Brain microvascular endothelial cell (primary cell): ENCODE results near the gene FLT1.

Source experiments
- DNase-seq: peaks from one replicate; pipeline ENCODE4 v3.0.0-alpha.2; 2020
- H3K27ac ChIP-seq: fragments of 250-450 bp; sonication (Bioruptor Pico); 2 replicates; pipeline ENCODE4 v1.5.1; 2020; ENCODE audit warnings: mild to moderate bottlenecking, moderate library complexity
- H3K27me3 ChIP-seq: fragments of 250-450 bp; sonication (Bioruptor Pico); replicated peaks from 2 replicates; pipeline ENCODE4 v1.5.1; 2020; ENCODE audit warnings: mild to moderate bottlenecking
- H3K36me3 ChIP-seq: fragments of 250-450 bp; sonication (Bioruptor Pico); replicated peaks from 2 replicates; pipeline ENCODE4 v1.5.1; 2020; ENCODE audit warnings: mild to moderate bottlenecking
- H3K4me3 ChIP-seq: 2 replicates; pipeline ENCODE4 v1.5.1; 2011; ENCODE audit warnings: low read depth, mild to moderate bottlenecking, control low read depth, low read length, moderate library complexity
- CTCF ChIP-seq: IDR thresholded peaks from 2 replicates; pipeline ENCODE4 v1.5.1; 2011; ENCODE audit warnings: low read depth, mild to moderate bottlenecking, moderate library complexity, low read length, control low read depth, inconsistent platforms; ENCODE audit errors: missing control alignments
- in situ Hi-C: cut with HindIII; loops from 2 replicates; pipeline ENCODE4 v1.10.0; 2017; ENCODE audit warnings: low sequenced_read_pairs, low pct_ligation_motif_present

FLT1 gene

GRCh38 chr13:28426381-28426780, 68.5 kb downstream of the FLT1 start:
- Histone ChIP-seq H3K4me3 (no peak overlapping the region), H3K27me3 (no peaks in the 10 kb centered on the region), H3K27ac (no peak overlapping the region), H3K36me3 (peaks cover 7% of the 10 kb centered on the region)
- no peak for TF ChIP-seq CTCF
- no peak for DNase-seq
- in situ Hi-C loops = no loop called here

DNA sequence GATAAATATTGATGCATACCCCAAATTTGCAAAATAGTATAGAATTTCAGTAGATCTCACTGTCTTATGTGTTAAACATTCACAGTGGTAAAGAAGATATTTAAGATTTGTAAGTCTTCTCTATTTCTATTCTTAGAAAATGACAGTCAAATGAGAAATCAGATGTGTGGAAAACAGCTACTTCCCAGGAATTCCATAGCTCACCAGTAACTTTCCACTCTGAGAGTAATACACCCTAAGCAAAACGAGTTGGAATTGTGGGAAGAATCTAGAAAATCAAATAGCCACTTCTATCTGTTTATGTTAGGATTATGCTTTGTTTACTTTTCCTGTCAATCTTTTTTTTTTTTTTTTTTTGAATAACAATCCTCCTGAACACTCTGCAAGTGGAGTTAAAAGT, 69.1 kb downstream of the FLT1 start:
- H3K27ac ChIP-seq = no peak overlapping the region
- H3K4me3 ChIP-seq = no peak overlapping the region
- H3K27me3 ChIP-seq = no peaks in the 10 kb centered on the region
- in situ Hi-C loops = no loop called here
- H3K36me3 ChIP-seq = peaks cover 7% of the 10 kb centered on the region
- TF ChIP-seq CTCF = no peak
- DNase-seq = no peak

DNA sequence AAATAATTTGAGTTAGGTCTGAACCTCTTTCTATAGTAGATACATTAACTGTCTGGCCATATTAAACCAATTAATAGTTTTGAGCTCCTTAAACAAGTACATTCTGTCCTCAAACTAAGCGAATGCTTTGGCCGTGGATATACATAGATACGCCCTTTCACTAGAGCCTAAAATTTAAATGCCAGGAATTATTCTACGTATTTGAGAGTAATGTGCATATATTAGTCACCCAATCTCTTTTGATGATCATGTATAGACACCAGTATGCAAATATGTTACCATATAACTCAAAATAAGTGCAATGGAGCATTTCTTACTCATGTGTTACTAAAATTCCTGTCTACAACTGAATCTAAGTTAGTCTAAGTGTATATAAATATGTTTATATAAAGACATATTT, 70.4 kb downstream of the FLT1 start:
- TF ChIP-seq CTCF = no peak
- no peaks in the 10 kb centered on the region for H3K27me3 ChIP-seq
- H3K4me3 ChIP-seq = no peak overlapping the region
- H3K36me3 ChIP-seq = peaks cover 7% of the 10 kb centered on the region
- no peak overlapping the region for H3K27ac ChIP-seq
- in situ Hi-C loops = no loop called here
- DNase-seq = no peak

- TF ChIP-seq CTCF = no peak
- peaks cover 7% of the 10 kb centered on the region for H3K36me3 ChIP-seq
- in situ Hi-C loops = no loop called here
- no peak overlapping the region for H3K27ac ChIP-seq
- no peak for DNase-seq
- H3K27me3 ChIP-seq = no peaks in the 10 kb centered on the region
- no peak overlapping the region for H3K4me3 ChIP-seq
Measured at GRCh38 chr13:28423010-28423409, 71.9 kb downstream of the FLT1 start.

GRCh38 chr13:28421676-28422410, 73.1 kb downstream of the FLT1 start:
- Histone ChIP-seq H3K4me3 (no peak overlapping the region), H3K36me3 (peaks cover 4% of the 10 kb centered on the region), H3K27me3 (no peaks in the 10 kb centered on the region), H3K27ac (no peak overlapping the region)
- no peak for TF ChIP-seq CTCF
- in situ Hi-C loops = no loop called here
- no peak for DNase-seq

DNA sequence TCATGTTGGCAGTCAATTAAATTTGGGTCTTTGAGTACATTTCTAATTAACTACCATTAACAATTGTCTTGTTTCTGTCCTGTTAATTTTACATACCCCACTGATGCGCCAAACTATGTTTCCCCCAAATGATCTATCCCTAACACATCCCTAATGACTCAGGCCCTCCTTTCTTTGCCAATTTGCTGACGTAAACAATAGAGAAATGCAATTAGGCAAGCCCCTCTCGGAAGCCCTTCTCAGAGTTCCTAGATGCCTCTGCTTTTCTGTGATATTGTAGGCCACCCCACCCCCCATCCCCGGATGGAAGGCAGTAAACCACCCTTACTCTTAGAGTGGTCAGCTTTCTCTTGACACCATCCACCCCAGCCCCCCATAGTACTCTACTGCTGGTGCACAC, 74.2 kb downstream of the FLT1 start:
- in situ Hi-C loops = no loop called here
- no peak for DNase-seq
- no peak for TF ChIP-seq CTCF
- Histone ChIP-seq H3K36me3 (no peaks in the 10 kb centered on the region), H3K27ac (no peak overlapping the region), H3K4me3 (no peak overlapping the region), H3K27me3 (no peaks in the 10 kb centered on the region)
